ENCODE measurements around the gene NR3C2.

NR3C2 gene

GRCh38 chr4:148270630-148271029, 171.6 kb downstream of the NR3C2 start:
- no peak for DNase-seq (ENCODE audit: low read depth in 2 of 2)
- H3K4me3 ChIP-seq (replicated peaks in 1 of 2; ENCODE audit: low read depth in 2 of 2, low read length in 2 of 2): no peak overlapping the region
- no peak for TF ChIP-seq CTCF (IDR thresholded peaks at IDR 0.05; ENCODE audit: low read depth, low read length)

DNA sequence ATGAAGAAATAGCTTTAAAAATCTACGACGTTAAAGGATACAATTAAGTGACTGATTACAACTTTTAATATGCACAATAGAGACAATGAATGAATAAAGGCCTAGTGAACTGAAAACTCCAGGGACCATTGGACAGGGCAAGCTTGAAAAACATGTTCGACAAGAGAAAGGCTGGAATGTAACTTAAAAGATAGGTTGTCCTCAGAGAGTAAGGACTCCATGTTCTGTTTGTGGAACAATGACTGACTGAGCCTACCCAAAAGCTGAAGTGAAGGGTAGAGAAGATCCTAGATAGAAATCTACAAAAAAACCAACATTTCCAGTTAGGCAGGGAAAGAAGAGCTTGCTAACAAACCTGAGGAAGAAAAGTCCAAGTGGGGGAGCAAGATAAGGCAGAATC, 173.4 kb downstream of the NR3C2 start:
- DNase-seq (ENCODE audit: low read depth in 2 of 2): no peak
- TF ChIP-seq CTCF (IDR thresholded peaks at IDR 0.05; ENCODE audit: low read depth, low read length): no peak
- no peak overlapping the region for H3K4me3 ChIP-seq (replicated peaks in 1 of 2; ENCODE audit: low read depth in 2 of 2, low read length in 2 of 2)

GRCh38 chr4:148266921-148267320, 175.3 kb downstream of the NR3C2 start:
- DNase-seq (ENCODE audit: low read depth in 2 of 2): no peak
- no peak for TF ChIP-seq CTCF (IDR thresholded peaks at IDR 0.05; ENCODE audit: low read depth, low read length)
- H3K4me3 ChIP-seq (replicated peaks in 1 of 2; ENCODE audit: low read depth in 2 of 2, low read length in 2 of 2): no peak overlapping the region

GRCh38 chr4:148266240-148266639, 176.0 kb downstream of the NR3C2 start:
- H3K4me3 ChIP-seq (replicated peaks in 1 of 2; ENCODE audit: low read depth in 2 of 2, low read length in 2 of 2): no peak overlapping the region
- DNase-seq (ENCODE audit: low read depth in 2 of 2): no peak
- no peak for TF ChIP-seq CTCF (IDR thresholded peaks at IDR 0.05; ENCODE audit: low read depth, low read length)

DNA sequence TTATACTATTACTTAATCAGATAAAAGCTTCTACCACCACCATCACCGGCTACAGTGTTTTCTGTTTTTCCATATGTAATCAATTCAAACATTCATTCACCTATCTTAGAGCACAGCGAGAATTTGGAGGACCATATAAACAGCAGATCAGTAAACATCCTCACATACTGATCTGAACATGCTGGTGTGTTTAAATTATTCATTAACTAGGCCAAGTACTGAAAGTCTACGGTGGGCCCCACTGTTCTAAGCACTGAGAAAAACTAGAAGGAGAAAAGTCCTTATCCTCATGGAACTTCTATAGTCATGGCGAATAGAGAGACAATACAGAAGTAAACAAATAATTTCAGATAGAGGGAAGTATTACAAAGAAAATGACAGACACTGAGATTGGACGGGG, 176.6 kb downstream of the NR3C2 start:
- no peak for TF ChIP-seq CTCF (IDR thresholded peaks at IDR 0.05; ENCODE audit: low read depth, low read length)

GRCh38 chr4:148263802-148264201, 178.4 kb downstream of the NR3C2 start:
- TF ChIP-seq CTCF (IDR thresholded peaks at IDR 0.05; ENCODE audit: low read depth, low read length): no peak
- no peak overlapping the region for H3K4me3 ChIP-seq (replicated peaks in 1 of 2; ENCODE audit: low read depth in 2 of 2, low read length in 2 of 2)
- DNase-seq (ENCODE audit: low read depth in 2 of 2): no peak

More for the DNA sequence above, 176.6 kb downstream of the NR3C2 start:
- no peak overlapping the region for H3K4me3 ChIP-seq (replicated peaks in 1 of 2; ENCODE audit: low read depth in 2 of 2, low read length in 2 of 2)
- DNase-seq (ENCODE audit: low read depth in 2 of 2): no peak

DNA sequence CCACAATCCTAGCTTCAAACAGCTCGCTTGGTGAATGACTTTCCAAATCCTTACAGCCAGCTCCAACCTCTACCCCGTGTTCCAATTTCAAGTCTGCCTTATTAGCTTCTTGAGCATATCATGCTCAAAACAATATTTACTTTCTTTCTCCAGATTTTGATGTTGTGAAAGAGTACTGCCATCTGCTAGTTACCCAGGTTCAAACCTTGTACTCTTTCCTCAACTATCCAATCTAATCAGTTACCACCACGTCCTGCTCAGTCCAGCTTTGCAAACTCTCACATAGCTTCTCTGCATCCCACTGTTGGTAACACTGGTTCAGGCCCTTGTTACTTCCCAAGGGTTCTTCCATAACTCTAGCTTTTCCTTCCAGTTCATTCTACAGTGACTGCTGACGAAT, 179.1 kb downstream of the NR3C2 start:
- no peak overlapping the region for H3K4me3 ChIP-seq (replicated peaks in 1 of 2; ENCODE audit: low read depth in 2 of 2, low read length in 2 of 2)
- no peak for TF ChIP-seq CTCF (IDR thresholded peaks at IDR 0.05; ENCODE audit: low read depth, low read length)
- DNase-seq (ENCODE audit: low read depth in 2 of 2): no peak
